HepG2 (cell line): Measurements from ENCODE around the gene LYPLA2. TPM values are rescaled to one million over a fixed set of nuclear protein-coding genes. Genes with fewer than 3 reads are reported as not detected.

Experiments used
- ATRX ChIP-seq: sonication (generic); formaldehyde crosslinking; IDR thresholded peaks from 2 replicates; pipeline ENCODE4 v1.4.0; 2020; ENCODE audit warnings: missing genetic modification reagents, borderline replicate concordance
- CAMTA2 ChIP-seq: sonication (generic); formaldehyde crosslinking; IDR thresholded peaks from 2 replicates; pipeline ENCODE4 v1.4.0; 2020; ENCODE audit warnings: mild to moderate bottlenecking, missing genetic modification reagents, borderline replicate concordance
- FOXJ3 ChIP-seq: sonication (generic); formaldehyde crosslinking; IDR thresholded peaks from 2 replicates; pipeline ENCODE4 v1.4.0; 2020; ENCODE audit warnings: missing genetic modification reagents, mild to moderate bottlenecking, borderline replicate concordance
- GFI1 ChIP-seq: sonication (generic); formaldehyde crosslinking; IDR thresholded peaks from 2 replicates; pipeline ENCODE4 v1.5.0; 2020; ENCODE audit warnings: missing genetic modification reagents, mild to moderate bottlenecking, borderline replicate concordance
- HHEX ChIP-seq: IDR thresholded peaks from 2 replicates; pipeline ENCODE4 v1.6.1; 2016; ENCODE audit warnings: control low read depth
- HMG20A ChIP-seq: IDR thresholded peaks from 2 replicates; pipeline ENCODE4 v1.6.1; 2016; ENCODE audit warnings: borderline replicate concordance
- HNF4G ChIP-seq, 2 experiments: sonication (generic) in 1 of 2; formaldehyde crosslinking in 1 of 2; IDR thresholded peaks; 2 replicates each; pipeline versions ENCODE4 v1.4.0 to v1.6.1; 2011 to 2020; ENCODE audit warnings: borderline replicate concordance in 2 of 2, low read depth in 2 of 2, mild to moderate bottlenecking in 2 of 2, low read length in 1 of 2, missing genetic modification reagents in 1 of 2, moderate library complexity in 1 of 2
- HNRNPUL1 ChIP-seq: fragments of 200-400 bp; formaldehyde crosslinking; IDR thresholded peaks from 2 replicates; pipeline ENCODE4 v1.6.1; 2017; ENCODE audit warnings: low read depth, mild to moderate bottlenecking, low read length, moderate library complexity
- IKZF4 ChIP-seq: sonication (generic); formaldehyde crosslinking; IDR thresholded peaks from 2 replicates; pipeline ENCODE4 v1.5.1; 2020; ENCODE audit warnings: borderline replicate concordance, mild to moderate bottlenecking, low read depth, missing genetic modification reagents; ENCODE audit errors: not compliant biosample characterization
- LCORL ChIP-seq, 2 experiments: fragments of 450-650 bp in 1 of 2; sonication (generic) in 1 of 2; formaldehyde crosslinking in 1 of 2; IDR thresholded peaks; 2 replicates each; pipeline versions ENCODE4 v1.5.0 to v1.6.1; 2017 to 2020; ENCODE audit warnings: antibody characterized with exemption in 1 of 2, missing genetic modification reagents in 1 of 2
- MTA1 ChIP-seq: sonication (generic); formaldehyde crosslinking; IDR thresholded peaks from 2 replicates; pipeline ENCODE4 v1.4.0; 2020; ENCODE audit warnings: missing genetic modification reagents, mild to moderate bottlenecking, borderline replicate concordance
- PHF5A ChIP-seq: IDR thresholded peaks from one replicate; pipeline ENCODE4 v1.6.1; 2018; ENCODE audit warnings: low read depth, missing genetic modification reagents; ENCODE audit not compliant: unreplicated experiment
- RAD51 ChIP-seq: fragments of 450-650 bp; IDR thresholded peaks from 2 replicates; pipeline ENCODE4 v1.6.1; 2016; ENCODE audit warnings: borderline replicate concordance
- RFX5 ChIP-seq: IDR thresholded peaks from 2 replicates; pipeline ENCODE4 v1.6.1; 2011; ENCODE audit warnings: low read depth, low read length, improper control_type of control experiment
- SP2 ChIP-seq: sonication (generic); formaldehyde crosslinking; IDR thresholded peaks from 2 replicates; pipeline ENCODE4 v1.5.1; 2020; ENCODE audit warnings: mild to moderate bottlenecking, missing genetic modification reagents
- TFAP4 ChIP-seq: sonication (generic); IDR thresholded peaks from 2 replicates; pipeline ENCODE4 v1.6.1; 2016; ENCODE audit warnings: low read depth, borderline replicate concordance
- ZFP37 ChIP-seq: sonication (generic); formaldehyde crosslinking; IDR thresholded peaks from 2 replicates; pipeline ENCODE4 v1.4.0; 2020; ENCODE audit warnings: missing genetic modification reagents, borderline replicate concordance
- ZFY ChIP-seq: sonication (generic); formaldehyde crosslinking; IDR thresholded peaks from 2 replicates; pipeline ENCODE4 v1.4.0; 2020; ENCODE audit warnings: missing genetic modification reagents
- ZNF30 ChIP-seq: sonication (generic); formaldehyde crosslinking; IDR thresholded peaks from 2 replicates; pipeline ENCODE4 v1.5.0; 2020; ENCODE audit warnings: mild to moderate bottlenecking, missing genetic modification reagents
- ZNF333 ChIP-seq: sonication (generic); formaldehyde crosslinking; IDR thresholded peaks from 2 replicates; pipeline ENCODE4 v1.4.0; 2020; ENCODE audit warnings: mild to moderate bottlenecking, missing genetic modification reagents, borderline replicate concordance
- ZNF414 ChIP-seq: sonication (generic); formaldehyde crosslinking; IDR thresholded peaks from 2 replicates; pipeline ENCODE4 v1.5.0; 2020; ENCODE audit warnings: missing genetic modification reagents
- ZNF510 ChIP-seq: sonication (generic); formaldehyde crosslinking; IDR thresholded peaks from 2 replicates; pipeline ENCODE4 v1.4.0; 2020; ENCODE audit warnings: low read depth, mild to moderate bottlenecking, missing genetic modification reagents
- ZNF530 ChIP-seq: sonication (generic); formaldehyde crosslinking; IDR thresholded peaks from 2 replicates; pipeline ENCODE4 v1.5.0; 2020; ENCODE audit warnings: low read depth, mild to moderate bottlenecking, missing genetic modification reagents
- ZNF546 ChIP-seq: sonication (generic); formaldehyde crosslinking; conservative IDR thresholded peaks from 2 replicates; pipeline ENCODE4 v1.8.1; 2023; ENCODE audit warnings: mild to moderate bottlenecking, missing genetic modification reagents
- ZNF891 ChIP-seq: sonication (generic); formaldehyde crosslinking; IDR thresholded peaks from 2 replicates; pipeline ENCODE4 v1.5.0; 2020; ENCODE audit warnings: mild to moderate bottlenecking, missing genetic modification reagents
- polyA plus RNA-seq, 8 experiments: library from polyadenylated mRNA; depleted of rRNA in 3 of 8; stranded (reverse) in 7 of 8; unstranded in 1 of 8; fragments of >200 nt; fragmentation: Illumina TruSeq in 4 of 8; extraction: Trizol in 4 of 8; gene quantifications; 2 replicates each; pipeline versions ENCODE4 v1.2.1 to v1.2.3, GENCODE V29; 2011 to 2016; ENCODE audit warnings: low read depth in 4 of 8, missing spikeins in 1 of 8, mixed read lengths in 1 of 8; ENCODE audit not compliant: insufficient read depth in 1 of 8
- total RNA-seq, 5 experiments: library from RNA; depleted of rRNA; stranded (reverse); fragments of >200 nt; fragmentation: Illumina TruSeq; extraction: Trizol; gene quantifications; 2 replicates each; pipeline ENCODE4 v1.2.3, GENCODE V29; 2016; ENCODE audit warnings: low read depth in 1 of 5
- TF ChIP-seq, protein P1 (sequence below): sonication (generic); formaldehyde crosslinking; IDR thresholded peaks from 2 replicates; pipeline ENCODE4 v1.4.0; 2020; ENCODE audit warnings: missing genetic modification reagents
- TF ChIP-seq, protein P2 (sequence below): sonication (generic); formaldehyde crosslinking; IDR thresholded peaks from 2 replicates; pipeline ENCODE4 v1.8.0; 2022; ENCODE audit warnings: missing genetic modification reagents, mild to moderate bottlenecking, moderate library complexity, borderline replicate concordance

LYPLA2 gene
- total and polyA plus RNA-seq, 2 of the 13 experiments (the other 11 are each of a cell fraction or from before 2014, with no cell fraction given), result 72.1 to 73.2 TPM

GRCh38 chr1:23809751-23810171 is 18.8 kb downstream of the LYPLA2 start (continued):
- TF ChIP-seq RAD51 (no peak), HNRNPUL1 (no peak), RFX5 (no peak), PHF5A (CRISPR knock-in tag) (no peak), FOXJ3 (CRISPR knock-in tag) (no peak), TFAP4 (no peak), ZNF30 (no peak), ZFP37 (CRISPR knock-in tag) (no peak), ZNF510 (CRISPR knock-in tag) (no peak), SP2 (CRISPR knock-in tag) (no peak), IKZF4 (no peak), HNF4G (IDR thresholded peaks at IDR 0.05; ENCODE audit: borderline replicate concordance, low read depth, low read length) (peak; percentile 97), HNF4G (CRISPR knock-in tag; IDR thresholded peaks at IDR 0.05; ENCODE audit: borderline replicate concordance, low read depth) (peak; percentile 74; the same call in 1 of the 2 replicates), ZNF891 (CRISPR knock-in tag) (0 out of 2 replicates have a peak, but pooled peaks have one; percentile 38), LCORL (IDR thresholded peaks at IDR 0.05) (no peak), LCORL (CRISPR knock-in tag; IDR thresholded peaks at IDR 0.05) (no peak), HHEX (CRISPR knock-in tag) (no peak), GFI1 (CRISPR knock-in tag) (no peak), MTA1 (CRISPR knock-in tag) (no peak), ZNF333 (CRISPR knock-in tag) (no peak), CAMTA2 (CRISPR knock-in tag) (no peak), ATRX (CRISPR knock-in tag) (no peak), ZNF530 (CRISPR knock-in tag) (no peak), ZNF414 (CRISPR knock-in tag) (no peak), ZNF546 (CRISPR knock-in tag) (no peak), HMG20A (CRISPR knock-in tag) (peak; percentile 52; the same call in 1 of the 2 replicates), ZFY (CRISPR knock-in tag) (peak; percentile 57; the same call in 1 of the 2 replicates)
- TF ChIP-seq, protein P1, sequence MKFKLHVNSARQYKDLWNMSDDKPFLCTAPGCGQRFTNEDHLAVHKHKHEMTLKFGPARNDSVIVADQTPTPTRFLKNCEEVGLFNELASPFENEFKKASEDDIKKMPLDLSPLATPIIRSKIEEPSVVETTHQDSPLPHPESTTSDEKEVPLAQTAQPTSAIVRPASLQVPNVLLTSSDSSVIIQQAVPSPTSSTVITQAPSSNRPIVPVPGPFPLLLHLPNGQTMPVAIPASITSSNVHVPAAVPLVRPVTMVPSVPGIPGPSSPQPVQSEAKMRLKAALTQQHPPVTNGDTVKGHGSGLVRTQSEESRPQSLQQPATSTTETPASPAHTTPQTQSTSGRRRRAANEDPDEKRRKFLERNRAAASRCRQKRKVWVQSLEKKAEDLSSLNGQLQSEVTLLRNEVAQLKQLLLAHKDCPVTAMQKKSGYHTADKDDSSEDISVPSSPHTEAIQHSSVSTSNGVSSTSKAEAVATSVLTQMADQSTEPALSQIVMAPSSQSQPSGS (CRISPR knock-in tag), result peak; percentile 94
- TF ChIP-seq, protein P2, sequence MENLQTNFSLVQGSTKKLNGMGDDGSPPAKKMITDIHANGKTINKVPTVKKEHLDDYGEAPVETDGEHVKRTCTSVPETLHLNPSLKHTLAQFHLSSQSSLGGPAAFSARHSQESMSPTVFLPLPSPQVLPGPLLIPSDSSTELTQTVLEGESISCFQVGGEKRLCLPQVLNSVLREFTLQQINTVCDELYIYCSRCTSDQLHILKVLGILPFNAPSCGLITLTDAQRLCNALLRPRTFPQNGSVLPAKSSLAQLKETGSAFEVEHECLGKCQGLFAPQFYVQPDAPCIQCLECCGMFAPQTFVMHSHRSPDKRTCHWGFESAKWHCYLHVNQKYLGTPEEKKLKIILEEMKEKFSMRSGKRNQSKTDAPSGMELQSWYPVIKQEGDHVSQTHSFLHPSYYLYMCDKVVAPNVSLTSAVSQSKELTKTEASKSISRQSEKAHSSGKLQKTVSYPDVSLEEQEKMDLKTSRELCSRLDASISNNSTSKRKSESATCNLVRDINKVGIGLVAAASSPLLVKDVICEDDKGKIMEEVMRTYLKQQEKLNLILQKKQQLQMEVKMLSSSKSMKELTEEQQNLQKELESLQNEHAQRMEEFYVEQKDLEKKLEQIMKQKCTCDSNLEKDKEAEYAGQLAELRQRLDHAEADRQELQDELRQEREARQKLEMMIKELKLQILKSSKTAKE (CRISPR knock-in tag), result no peak
